ENCODE results near the gene IRF7. TPM values are rescaled to one million over a fixed set of nuclear protein-coding genes. Genes with fewer than 3 reads are reported as not detected.

IRF7 gene
- total RNA-seq, 1 experiment from 2014 or later, result 80.8 TPM

DNA sequence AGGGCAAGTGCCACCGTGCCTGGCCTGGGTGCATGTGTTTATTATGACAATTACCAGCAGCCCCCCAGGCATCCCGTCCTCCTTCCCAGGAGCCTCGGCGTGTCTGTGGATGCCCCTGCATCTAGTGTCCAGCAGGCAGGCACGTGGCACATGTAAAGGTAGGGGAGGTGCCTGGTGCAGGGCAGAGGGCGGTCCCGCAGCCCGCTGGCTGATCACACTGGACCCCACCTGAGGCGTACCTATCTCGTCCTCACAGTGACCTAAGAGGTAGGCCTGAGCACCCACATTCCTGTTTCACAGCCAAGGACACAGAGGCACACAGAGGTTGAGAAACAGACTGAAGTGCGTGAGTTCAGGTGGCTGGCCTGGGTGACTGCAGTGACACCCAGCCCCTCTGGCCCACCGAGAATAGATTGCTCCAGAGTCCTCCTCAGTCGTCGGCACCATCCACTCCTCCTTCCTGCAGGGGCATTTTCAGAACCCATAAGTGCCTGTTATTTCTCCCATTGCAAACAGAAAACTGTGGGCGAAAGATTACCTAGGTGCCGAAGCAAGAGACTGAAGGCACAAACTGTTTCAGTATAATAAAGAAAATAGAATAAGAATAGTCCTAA lies 42.5 kb downstream of the IRF7 start:
- no peak overlapping the region for H3K27ac ChIP-seq (ENCODE audit: low read length)
- peaks cover 15% of the 10 kb centered on the region for H4K20me1 ChIP-seq (ENCODE audit: low read length)
- BruUV-seq (replicated peaks), result no TSS peak
- no peak overlapping the region for H2AFZ ChIP-seq (ENCODE audit: low read length)
- H3K9ac ChIP-seq (ENCODE audit: low read length), result no peak overlapping the region
- H3K36me3 ChIP-seq (ENCODE audit: low read depth, low read length), result no peaks in the 10 kb centered on the region
- ATAC-seq (no peak), DNase-seq (no peak)
- H3K4me2 ChIP-seq (ENCODE audit: low read length), result no peak overlapping the region
- intact Hi-C loops (cut with micrococcal nuclease), result no loop called here
- no peak overlapping the region for H3K4me3 ChIP-seq (ENCODE audit: low read length)
- H3K9me3 ChIP-seq (ENCODE audit: low read length), result no peaks in the 10 kb centered on the region
- no peaks in the 10 kb centered on the region for H3F3A ChIP-seq (ENCODE audit: low read length, unreplicated experiment)
- POLR2A ChIA-PET (ENCODE audit: unreplicated experiment), result no interaction called here
- peaks cover 19% of the 10 kb centered on the region for H3K4me1 ChIP-seq (ENCODE audit: insufficient read depth, low read length)
- H3K9me2 ChIP-seq (replicated peaks; ENCODE audit: low read length), result no peaks in the 10 kb centered on the region
- CTCF ChIA-PET, result no interaction called here
- H3K27me3 ChIP-seq (ENCODE audit: low read length), result no peaks in the 10 kb centered on the region
- H3K79me2 ChIP-seq (ENCODE audit: low read length), result peaks cover 29% of the 10 kb centered on the region
- TF ChIP-seq, protein P1, sequence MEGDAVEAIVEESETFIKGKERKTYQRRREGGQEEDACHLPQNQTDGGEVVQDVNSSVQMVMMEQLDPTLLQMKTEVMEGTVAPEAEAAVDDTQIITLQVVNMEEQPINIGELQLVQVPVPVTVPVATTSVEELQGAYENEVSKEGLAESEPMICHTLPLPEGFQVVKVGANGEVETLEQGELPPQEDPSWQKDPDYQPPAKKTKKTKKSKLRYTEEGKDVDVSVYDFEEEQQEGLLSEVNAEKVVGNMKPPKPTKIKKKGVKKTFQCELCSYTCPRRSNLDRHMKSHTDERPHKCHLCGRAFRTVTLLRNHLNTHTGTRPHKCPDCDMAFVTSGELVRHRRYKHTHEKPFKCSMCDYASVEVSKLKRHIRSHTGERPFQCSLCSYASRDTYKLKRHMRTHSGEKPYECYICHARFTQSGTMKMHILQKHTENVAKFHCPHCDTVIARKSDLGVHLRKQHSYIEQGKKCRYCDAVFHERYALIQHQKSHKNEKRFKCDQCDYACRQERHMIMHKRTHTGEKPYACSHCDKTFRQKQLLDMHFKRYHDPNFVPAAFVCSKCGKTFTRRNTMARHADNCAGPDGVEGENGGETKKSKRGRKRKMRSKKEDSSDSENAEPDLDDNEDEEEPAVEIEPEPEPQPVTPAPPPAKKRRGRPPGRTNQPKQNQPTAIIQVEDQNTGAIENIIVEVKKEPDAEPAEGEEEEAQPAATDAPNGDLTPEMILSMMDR (conservative IDR thresholded peaks at IDR 0.05; ENCODE audit: low read depth, low read length), result no peak
- TF ChIP-seq EZH2 (IDR thresholded peaks at IDR 0.05; ENCODE audit: low read length, unreplicated experiment) (no peak), EZH2phosphoT487 (IDR thresholded peaks at IDR 0.05; ENCODE audit: borderline replicate concordance, low read length) (no peak)

DNA sequence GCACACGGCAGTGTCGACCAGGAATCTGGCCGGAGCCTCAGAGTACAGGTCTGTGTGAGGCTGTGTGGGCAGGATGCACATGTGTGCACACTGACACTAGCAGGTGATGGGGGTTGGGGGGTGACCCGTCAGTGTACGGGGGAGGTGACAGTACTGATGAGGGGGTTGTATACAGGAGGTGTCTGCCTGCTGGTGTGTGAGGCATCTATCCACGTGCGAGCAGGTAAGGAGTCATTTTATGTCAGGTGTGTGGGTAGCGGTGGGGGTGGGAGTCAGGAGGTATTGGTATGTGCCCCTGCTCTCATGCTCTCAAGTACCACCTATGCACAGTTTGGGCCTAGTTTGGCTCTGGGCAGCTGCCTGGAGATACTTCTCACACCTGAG lies 44.0 kb downstream of the IRF7 start:
- Histone ChIP-seq H4K20me1 (ENCODE audit: low read length) (peaks cover 5% of the 10 kb centered on the region; the same call in 1 of the 2 replicates), H3K79me2 (ENCODE audit: low read length) (peaks cover 28% of the 10 kb centered on the region), H3K9ac (ENCODE audit: low read length) (no peak overlapping the region), H2AFZ (ENCODE audit: low read length) (no peak overlapping the region), H3K4me3 (ENCODE audit: low read length) (no peak overlapping the region), H3K27me3 (ENCODE audit: low read length) (no peaks in the 10 kb centered on the region), H3K9me2 (replicated peaks; ENCODE audit: low read length) (no peaks in the 10 kb centered on the region), H3F3A (ENCODE audit: low read length, unreplicated experiment) (no peaks in the 10 kb centered on the region), H3K4me1 (ENCODE audit: insufficient read depth, low read length) (peaks cover 18% of the 10 kb centered on the region; the same call in 1 of the 2 replicates), H3K36me3 (ENCODE audit: low read depth, low read length) (no peaks in the 10 kb centered on the region), H3K27ac (ENCODE audit: low read length) (no peak overlapping the region), H3K4me2 (ENCODE audit: low read length) (no peak overlapping the region), H3K9me3 (ENCODE audit: low read length) (no peaks in the 10 kb centered on the region)
- no peak for DNase-seq
- no peak for TF ChIP-seq EZH2 (IDR thresholded peaks at IDR 0.05; ENCODE audit: low read length, unreplicated experiment)
- no peak for TF ChIP-seq EZH2phosphoT487 (IDR thresholded peaks at IDR 0.05; ENCODE audit: borderline replicate concordance, low read length)
- TF ChIP-seq, protein P1 (conservative IDR thresholded peaks at IDR 0.05; ENCODE audit: low read depth, low read length), result no peak
- intact Hi-C loops (cut with micrococcal nuclease), result no loop called here
- POLR2A ChIA-PET (ENCODE audit: unreplicated experiment), result no interaction called here
- no peak for ATAC-seq
- no TSS peak for BruUV-seq (replicated peaks)
- CTCF ChIA-PET, result no interaction called here

DNA sequence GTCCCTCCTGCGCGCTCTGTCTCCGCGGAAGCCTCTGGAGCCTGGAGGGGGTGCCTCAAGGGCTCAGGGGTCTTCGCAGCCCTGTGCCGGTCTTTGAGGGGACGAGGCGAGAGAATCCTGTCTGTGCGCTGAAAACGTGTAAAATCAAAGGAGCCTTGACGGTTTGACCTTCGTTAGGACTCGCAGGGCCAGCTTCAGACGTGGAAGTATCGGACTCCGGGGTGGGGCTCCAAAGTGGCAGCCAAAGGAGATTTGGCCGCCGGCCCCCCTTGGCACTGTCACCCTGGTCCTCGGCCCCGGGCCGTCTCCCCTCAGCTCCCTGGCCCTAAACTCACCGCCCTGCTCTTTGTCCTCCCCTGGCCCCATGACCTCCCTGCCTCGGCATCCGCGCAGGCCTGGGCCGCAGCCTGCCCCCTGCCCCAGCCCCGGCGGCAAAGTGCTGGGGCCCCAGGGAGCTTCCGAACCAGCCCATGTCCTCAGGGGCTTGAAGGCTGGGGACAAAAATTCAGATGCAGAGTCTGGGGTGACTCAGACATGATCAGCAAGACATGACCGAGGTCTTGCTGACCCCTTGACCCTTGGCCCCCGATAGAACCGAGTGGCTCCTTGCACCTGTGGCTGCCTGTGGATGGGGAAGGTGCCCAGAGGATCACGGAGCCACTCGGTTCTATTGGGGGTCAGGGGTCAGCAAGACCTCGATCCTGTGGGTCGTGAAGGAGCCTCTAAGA lies 46.4 kb downstream of the IRF7 start:
- DNase-seq (no peak), ATAC-seq (no peak)
- no peaks in the 10 kb centered on the region for H3K9me3 ChIP-seq (ENCODE audit: low read length)
- ChIA-PET POLR2A (ENCODE audit: unreplicated experiment) (no interaction called here), CTCF (no interaction called here)
- H2AFZ ChIP-seq (ENCODE audit: low read length), result peak overlapping the region; percentile 53; the same call in 1 of the 2 replicates
- peak overlapping the region; percentile 70 for H3K9ac ChIP-seq (ENCODE audit: low read length)
- no peaks in the 10 kb centered on the region for H3K9me2 ChIP-seq (replicated peaks; ENCODE audit: low read length)
- H3K4me2 ChIP-seq (ENCODE audit: low read length), result peak overlapping the region; percentile 88
- TF ChIP-seq EZH2 (IDR thresholded peaks at IDR 0.05; ENCODE audit: low read length, unreplicated experiment) (no peak), EZH2phosphoT487 (IDR thresholded peaks at IDR 0.05; ENCODE audit: borderline replicate concordance, low read length) (no peak)
- TF ChIP-seq, protein P1 (conservative IDR thresholded peaks at IDR 0.05; ENCODE audit: low read depth, low read length), result no peak
- BruUV-seq (replicated peaks), result TSS peak; percentile 80
- no peaks in the 10 kb centered on the region for H3F3A ChIP-seq (ENCODE audit: low read length, unreplicated experiment)
- no peaks in the 10 kb centered on the region for H3K36me3 ChIP-seq (ENCODE audit: low read depth, low read length)
- H3K4me1 ChIP-seq (ENCODE audit: insufficient read depth, low read length), result peaks cover 16% of the 10 kb centered on the region; the same call in 1 of the 2 replicates
- H3K79me2 ChIP-seq (ENCODE audit: low read length), result peaks cover 26% of the 10 kb centered on the region
- no peaks in the 10 kb centered on the region for H3K27me3 ChIP-seq (ENCODE audit: low read length)
- intact Hi-C loops (cut with micrococcal nuclease), result loop anchor here (10.0 kb wide), 1 partner anchor 45 kb away; the partner anchor contains the start of gene IRF7
- 0 out of 2 replicates have a peak, but pooled peaks cover 5% of the 10 kb centered on the region for H4K20me1 ChIP-seq (ENCODE audit: low read length)
- H3K4me3 ChIP-seq (ENCODE audit: low read length), result peak overlapping the region; percentile 70
- no peak overlapping the region for H3K27ac ChIP-seq (ENCODE audit: low read length)
